ENCODE results near the gene CPXM1. TPM values are rescaled to one million over a fixed set of nuclear protein-coding genes. Genes with fewer than 3 reads are reported as not detected.

CPXM1 gene
- total and polyA plus RNA-seq, 8 donors: 8.1 to 93.7 (median 77.0) TPM

DNA sequence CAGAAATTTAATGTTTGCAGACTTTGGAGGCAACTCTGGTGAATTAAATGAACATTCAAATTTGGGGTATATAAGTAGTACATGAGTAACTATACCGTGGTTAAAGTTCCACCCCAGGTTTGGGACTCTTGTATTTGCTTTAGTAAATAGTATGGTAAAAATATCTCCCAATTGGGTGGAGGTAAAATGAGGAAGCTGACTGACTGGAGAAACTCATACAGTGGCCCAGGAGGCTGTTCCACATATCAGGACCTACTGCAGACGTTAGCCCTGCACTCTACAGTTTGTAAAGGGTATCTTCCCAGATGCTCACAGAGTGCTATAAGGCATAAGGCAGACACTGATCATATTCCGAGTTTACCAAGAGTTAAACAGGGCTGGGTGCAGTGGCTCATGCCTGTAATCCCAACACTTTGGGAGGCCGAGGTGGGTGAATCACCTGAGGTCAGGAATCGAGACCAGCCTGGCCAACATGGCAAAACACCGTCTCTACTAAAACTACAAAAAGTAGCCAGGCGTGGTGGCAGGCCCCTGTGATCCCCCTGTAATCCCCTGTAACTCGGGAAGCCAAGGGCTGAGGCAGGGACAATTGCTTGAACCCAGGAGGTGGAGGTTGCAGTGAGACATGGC lies 53.7 kb downstream of the CPXM1 start:
- DNase-seq: no peak
- Histone ChIP-seq H3K36me3 (no peaks in the 10 kb centered on the region), H3K27me3 (peaks cover 0 to 52% of the 10 kb centered on the region in 2 donors), H3K4me1 (peaks cover 8 to 13% of the 10 kb centered on the region in 2 donors), H3K27ac (no peak overlapping the region), H3K9me3 (no peaks in the 10 kb centered on the region), H3K4me3 (no peak overlapping the region)
- ATAC-seq: no peak
- intact Hi-C loops (cut with DNase I): no loop called here
- TF ChIP-seq, protein P1, sequence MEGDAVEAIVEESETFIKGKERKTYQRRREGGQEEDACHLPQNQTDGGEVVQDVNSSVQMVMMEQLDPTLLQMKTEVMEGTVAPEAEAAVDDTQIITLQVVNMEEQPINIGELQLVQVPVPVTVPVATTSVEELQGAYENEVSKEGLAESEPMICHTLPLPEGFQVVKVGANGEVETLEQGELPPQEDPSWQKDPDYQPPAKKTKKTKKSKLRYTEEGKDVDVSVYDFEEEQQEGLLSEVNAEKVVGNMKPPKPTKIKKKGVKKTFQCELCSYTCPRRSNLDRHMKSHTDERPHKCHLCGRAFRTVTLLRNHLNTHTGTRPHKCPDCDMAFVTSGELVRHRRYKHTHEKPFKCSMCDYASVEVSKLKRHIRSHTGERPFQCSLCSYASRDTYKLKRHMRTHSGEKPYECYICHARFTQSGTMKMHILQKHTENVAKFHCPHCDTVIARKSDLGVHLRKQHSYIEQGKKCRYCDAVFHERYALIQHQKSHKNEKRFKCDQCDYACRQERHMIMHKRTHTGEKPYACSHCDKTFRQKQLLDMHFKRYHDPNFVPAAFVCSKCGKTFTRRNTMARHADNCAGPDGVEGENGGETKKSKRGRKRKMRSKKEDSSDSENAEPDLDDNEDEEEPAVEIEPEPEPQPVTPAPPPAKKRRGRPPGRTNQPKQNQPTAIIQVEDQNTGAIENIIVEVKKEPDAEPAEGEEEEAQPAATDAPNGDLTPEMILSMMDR (IDR thresholded peaks at IDR 0.05): no peak

DNA sequence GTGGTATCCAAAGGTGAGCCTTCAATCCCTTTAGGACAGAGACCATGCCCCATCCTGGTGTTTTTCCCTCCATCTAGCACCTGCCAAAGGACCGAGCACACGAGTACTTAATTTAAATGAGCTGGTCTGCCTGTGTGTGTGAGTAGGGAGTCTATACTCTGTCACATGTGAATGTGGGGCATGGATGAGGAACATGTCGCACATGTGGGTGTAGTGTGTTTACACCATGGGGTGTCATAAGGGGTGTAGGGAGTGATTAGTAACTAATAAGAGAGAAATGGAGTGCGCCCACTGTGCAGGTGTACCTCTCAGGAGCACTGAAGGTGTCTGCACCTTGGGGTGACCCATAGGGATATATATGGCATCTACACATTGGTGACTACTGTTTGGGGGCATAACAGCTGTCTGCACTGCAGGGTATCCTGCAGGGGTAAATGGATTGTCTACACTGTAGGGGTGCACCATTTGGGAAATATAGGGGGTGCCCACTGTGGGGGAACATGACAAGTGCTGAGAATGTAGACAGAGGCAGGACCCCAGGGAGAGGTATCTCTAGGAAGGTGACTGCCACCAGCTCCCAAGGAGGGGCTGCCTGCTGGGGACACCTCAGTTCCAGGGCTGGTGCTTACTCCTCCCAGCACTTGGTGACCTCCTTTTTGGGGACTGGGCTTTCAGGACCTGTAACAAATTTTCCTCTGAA lies 54.3 kb downstream of the CPXM1 start:
- no peak for ATAC-seq
- intact Hi-C loops (cut with DNase I): no loop called here
- DNase-seq: no peak

GRCh38 chr20:2745060-2745910 lies 55.1 kb downstream of the CPXM1 start:
- Histone ChIP-seq H3K9me3 (no peaks in the 10 kb centered on the region), H3K4me3 (no peak overlapping the region), H3K4me1 (no peaks in the 10 kb centered on the region), H3K27me3 (peaks cover 0 to 39% of the 10 kb centered on the region in 2 donors), H3K27ac (no peak overlapping the region), H3K36me3 (no peaks in the 10 kb centered on the region)
- DNase-seq: no peak
- TF ChIP-seq, protein P1 (IDR thresholded peaks at IDR 0.05): no peak
- no peak for ATAC-seq
- intact Hi-C loops (cut with DNase I): no loop called here

More for the DNA sequence above, 54.3 kb downstream of the CPXM1 start:
- no peaks in the 10 kb centered on the region for H3K36me3 ChIP-seq
- peaks cover 1 to 6% of the 10 kb centered on the region in 2 donors for H3K4me1 ChIP-seq
- H3K4me3 ChIP-seq: no peak overlapping the region
- H3K27me3 ChIP-seq: peaks cover 0 to 46% of the 10 kb centered on the region in 2 donors
- no peaks in the 10 kb centered on the region for H3K9me3 ChIP-seq
- TF ChIP-seq, protein P1 (IDR thresholded peaks at IDR 0.05): no peak
- no peak overlapping the region for H3K27ac ChIP-seq

Other genes with a start within 250 kb of the CPXM1 start
- 100 to 1,000 TPM in 1 of 2 donors, 10 to 100 TPM in 1; 81.0 to 182 TPM for gene NOP56, start 148.0 kb downstream of the CPXM1 start, total RNA-seq
- gene NOP56, start 148.0 kb downstream of the CPXM1 start, polyA plus RNA-seq (ENCODE audit: insufficient read length in 6 of 6): 100 to 1,000 TPM; 195 to 241 (median 207) TPM
- 10 to 100 TPM; 51.7 to 64.8 TPM for gene IDH3B, start 136.4 kb downstream of the CPXM1 start, total RNA-seq
- 100 to 1,000 TPM; 109 to 129 (median 114) TPM for gene IDH3B, start 136.4 kb downstream of the CPXM1 start, polyA plus RNA-seq (ENCODE audit: insufficient read length in 6 of 6)
- gene EBF4, start 107.8 kb downstream of the CPXM1 start, total RNA-seq: 10 to 100 TPM in 1 of 2 donors, 1 to 10 TPM in 1; 10.0 to 11.9 TPM
- gene EBF4, start 107.8 kb downstream of the CPXM1 start, polyA plus RNA-seq (ENCODE audit: insufficient read length in 6 of 6): 10 to 100 TPM; 37.4 to 55.9 (median 44.2) TPM
- not detected for gene C20orf141, start 14.4 kb upstream of the CPXM1 start, total RNA-seq
- not detected for gene C20orf141, start 14.4 kb upstream of the CPXM1 start, polyA plus RNA-seq (ENCODE audit: insufficient read length in 6 of 6)
- gene TMEM239, start 15.7 kb upstream of the CPXM1 start, total RNA-seq: not detected
- gene TMEM239, start 15.7 kb upstream of the CPXM1 start, polyA plus RNA-seq (ENCODE audit: insufficient read length in 6 of 6): under 1 TPM in 1 of 6 donors, not detected in 5; 0.05 TPM
- gene PCED1A, start 40.0 kb upstream of the CPXM1 start, total RNA-seq: 10 to 100 TPM; 34.3 to 39.2 TPM
- 10 to 100 TPM; 50.2 to 66.7 (median 61.1) TPM for gene PCED1A, start 40.0 kb upstream of the CPXM1 start, polyA plus RNA-seq (ENCODE audit: insufficient read length in 6 of 6)
- gene VPS16, start 40.1 kb upstream of the CPXM1 start, total RNA-seq: 10 to 100 TPM; 38.6 to 42.7 TPM
- 10 to 100 TPM; 31.9 to 42.0 (median 34.8) TPM for gene VPS16, start 40.1 kb upstream of the CPXM1 start, polyA plus RNA-seq (ENCODE audit: insufficient read length in 6 of 6)
- 10 to 100 TPM; 51.0 to 54.0 TPM for gene PTPRA, start 72.9 kb upstream of the CPXM1 start, total RNA-seq
- gene PTPRA, start 72.9 kb upstream of the CPXM1 start, polyA plus RNA-seq (ENCODE audit: insufficient read length in 6 of 6): 10 to 100 TPM; 76.9 to 88.1 (median 80.1) TPM
- gene GNRH2, start 243.0 kb upstream of the CPXM1 start, total RNA-seq: under 1 TPM in 1 of 2 donors, not detected in 1; 0.63 TPM
- gene GNRH2, start 243.0 kb upstream of the CPXM1 start, polyA plus RNA-seq (ENCODE audit: insufficient read length in 6 of 6): 1 to 10 TPM in 1 of 6 donors, under 1 TPM in 4, not detected in 1; 0.52 to 1.4 (median 0.66) TPM
- 10 to 100 TPM; 37.4 to 40.4 TPM for gene MRPS26, start 245.4 kb upstream of the CPXM1 start, total RNA-seq
- 10 to 100 TPM; 36.0 to 57.0 (median 47.6) TPM for gene MRPS26, start 245.4 kb upstream of the CPXM1 start, polyA plus RNA-seq (ENCODE audit: insufficient read length in 6 of 6)

Measured in left lung (tissue), 10 donors.